Activated T-helper 2 cell treated with anti-CD3 and anti-CD28 coated beads, Interferon-gamma antibody, Interleukin-2, Interleukin-4, amounts not matched to agents 10 μg/mL and 5 μg/mL and 100 μg/mL, durations not matched to agents 14 hours and 24 hours and 36 hours (primary cell): ENCODE results near the gene RASA4. TPM values are rescaled to one million over a fixed set of nuclear protein-coding genes. Genes with fewer than 3 reads are reported as not detected.
"Not testable (repeated sequence)": the region's sequence is repeated elsewhere in the genome, so short reads cannot be mapped to it uniquely, and the experiment has no call there.

Experiments
- DNase-seq: peaks from one replicate; pipeline ENCODE4 v3.0.0; 2021; ENCODE audit warnings: low spot score
- H3K27ac Mint-ChIP-seq: one replicate; pipeline ENCODE4 v1.8.0; 2021; ENCODE audit warnings: mixed read lengths
- H3K27me3 Mint-ChIP-seq: one replicate; pipeline ENCODE4 v1.8.0; 2021; ENCODE audit warnings: low read depth, mixed read lengths
- H3K36me3 Mint-ChIP-seq: one replicate; pipeline ENCODE4 v1.8.0; 2021; ENCODE audit warnings: low read depth, mixed read lengths
- H3K4me1 Mint-ChIP-seq: one replicate; pipeline ENCODE4 v1.8.0; 2021; ENCODE audit warnings: low read depth, mixed read lengths
- H3K4me3 Mint-ChIP-seq: one replicate; pipeline ENCODE4 v1.8.0; 2021; ENCODE audit warnings: low read depth, mild to moderate bottlenecking, moderate library complexity, mixed read lengths
- H3K9me3 Mint-ChIP-seq: one replicate; pipeline ENCODE4 v1.8.0; 2021; ENCODE audit warnings: mixed read lengths
- intact Hi-C: fragments of 100-400 bp; cut with micrococcal nuclease; formaldehyde crosslinking; loops from one replicate; pipeline ENCODE4 v1.15.1; 2023
- total RNA-seq: library from RNA; stranded (reverse); gene quantifications from 2 replicates; pipeline ENCODE4 v1.2.3, GENCODE V29; 2022

The RASA4 gene
- total RNA-seq, 1 donor from 2014 or later = 45.5 TPM

DNA sequence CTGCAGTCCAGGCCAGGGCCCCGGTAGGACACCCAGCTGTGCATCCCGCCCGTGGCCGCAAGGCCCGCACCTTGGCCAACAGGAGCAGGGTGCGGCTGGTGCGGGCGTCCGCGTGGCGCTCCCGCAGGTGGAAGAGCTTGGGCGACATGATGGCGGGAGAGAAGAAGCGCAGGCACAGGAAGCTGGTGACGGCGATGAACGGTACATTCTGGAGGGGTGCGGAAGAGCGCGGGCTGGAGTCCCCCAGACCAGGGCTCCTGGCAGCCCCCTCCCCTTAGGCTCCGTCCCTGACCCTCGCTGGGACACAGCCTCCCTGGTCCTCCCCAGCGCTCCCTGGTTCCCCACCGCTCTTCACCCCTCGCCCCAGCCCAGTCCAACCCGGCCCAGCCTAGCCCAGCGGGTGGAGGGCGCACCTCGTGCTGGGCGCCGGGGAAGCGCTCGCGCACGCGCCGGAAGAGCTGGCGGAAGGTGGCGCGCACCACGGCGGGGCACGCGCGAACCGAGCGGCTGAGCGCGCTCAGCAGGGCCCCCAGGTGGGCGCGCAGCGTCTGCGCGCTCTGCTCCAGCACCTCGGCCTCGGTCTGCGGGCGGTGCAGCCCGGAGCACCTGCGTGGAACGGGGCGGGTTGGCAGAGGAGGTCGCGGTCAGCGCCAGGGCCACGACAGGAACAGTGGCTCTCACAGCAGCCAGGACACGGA, 22.8 kb downstream of the RASA4 start:
- H3K36me3 Mint-ChIP-seq, H3K27ac Mint-ChIP-seq, H3K4me3 Mint-ChIP-seq, H3K9me3 Mint-ChIP-seq, H3K27me3 Mint-ChIP-seq, H3K4me1 Mint-ChIP-seq, intact Hi-C loops, DNase-seq: not testable (repeated sequence)

DNA sequence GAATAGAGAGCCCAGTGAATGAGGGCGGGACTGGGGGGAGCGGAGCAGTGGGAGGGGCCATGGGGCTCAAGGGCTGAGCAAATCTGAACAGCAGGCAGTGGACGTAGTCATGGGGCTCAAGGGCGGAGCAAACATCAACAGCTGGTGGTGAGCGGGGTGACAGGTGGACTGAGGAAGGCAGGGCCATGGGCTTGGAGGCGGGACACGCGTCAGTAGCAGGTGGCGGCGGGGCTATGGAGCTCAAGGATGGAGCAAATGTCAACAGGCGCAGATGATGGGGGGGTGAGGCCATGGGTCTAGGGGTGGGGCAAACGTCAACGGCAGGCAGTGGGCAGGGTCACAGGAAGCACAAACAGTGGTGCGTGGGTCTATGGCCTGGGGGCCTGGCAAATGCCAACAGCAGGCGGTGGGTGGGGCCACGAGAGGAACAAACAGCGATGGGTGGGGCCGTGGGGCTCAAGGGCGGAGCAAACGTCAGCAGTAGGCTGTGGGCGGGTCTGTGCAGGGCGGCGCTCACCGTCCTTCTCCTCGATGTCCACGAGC, 24.0 kb downstream of the RASA4 start:
- intact Hi-C loops, H3K27me3 Mint-ChIP-seq, H3K36me3 Mint-ChIP-seq, H3K4me3 Mint-ChIP-seq, H3K4me1 Mint-ChIP-seq, H3K27ac Mint-ChIP-seq, H3K9me3 Mint-ChIP-seq, DNase-seq: not testable (repeated sequence)

DNA sequence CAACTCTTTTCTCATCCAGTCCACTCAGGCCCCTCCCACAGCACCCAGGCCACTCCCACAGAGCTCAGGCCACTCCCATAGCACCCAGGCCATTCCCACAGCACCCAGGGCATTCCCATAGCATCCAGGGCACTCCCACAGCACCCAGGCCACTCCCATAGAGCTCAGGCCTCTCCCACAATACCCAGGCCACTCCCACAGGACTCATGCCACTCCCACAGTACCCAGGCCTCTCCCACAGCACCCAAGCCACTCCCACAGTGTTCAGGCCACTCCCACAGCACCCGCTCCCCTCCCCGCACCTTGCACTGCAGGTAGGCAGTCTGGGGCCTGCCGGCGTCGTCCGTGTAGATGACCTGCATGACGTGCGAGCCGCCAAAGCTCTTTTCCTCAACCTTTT, 26.7 kb downstream of the RASA4 start:
- H3K36me3 Mint-ChIP-seq, H3K9me3 Mint-ChIP-seq, H3K27me3 Mint-ChIP-seq, intact Hi-C loops, H3K27ac Mint-ChIP-seq, H3K4me3 Mint-ChIP-seq, DNase-seq, H3K4me1 Mint-ChIP-seq: not testable (repeated sequence)

GRCh38 chr7:102583495-102583894, 33.1 kb downstream of the RASA4 start:
- DNase-seq, H3K36me3 Mint-ChIP-seq, H3K4me3 Mint-ChIP-seq, H3K27ac Mint-ChIP-seq, H3K27me3 Mint-ChIP-seq, H3K9me3 Mint-ChIP-seq, H3K4me1 Mint-ChIP-seq, intact Hi-C loops: not testable (repeated sequence)

DNA sequence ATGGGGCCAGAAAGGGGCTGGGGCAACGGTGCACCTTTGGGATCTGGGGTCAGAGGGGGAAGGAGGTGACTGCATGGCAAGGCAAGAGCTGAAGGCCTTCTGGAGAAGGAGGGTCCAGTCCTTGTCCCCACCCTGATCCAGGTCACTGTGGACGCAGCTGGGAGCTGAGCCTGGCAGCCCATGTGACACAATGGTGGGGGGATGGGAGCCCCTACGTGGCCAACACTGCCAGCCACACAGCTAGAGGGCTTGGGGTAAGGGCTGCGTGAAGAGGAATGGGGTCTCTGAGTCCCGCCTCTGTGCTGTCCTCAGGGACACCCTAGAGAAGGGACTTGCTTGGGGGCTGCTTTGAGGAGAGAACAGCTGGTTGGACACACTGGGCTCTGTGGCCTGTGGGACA, 34.8 kb downstream of the RASA4 start:
- H3K27me3 Mint-ChIP-seq, H3K4me3 Mint-ChIP-seq, intact Hi-C loops, H3K9me3 Mint-ChIP-seq, DNase-seq, H3K36me3 Mint-ChIP-seq, H3K4me1 Mint-ChIP-seq, H3K27ac Mint-ChIP-seq: not testable (repeated sequence)

DNA sequence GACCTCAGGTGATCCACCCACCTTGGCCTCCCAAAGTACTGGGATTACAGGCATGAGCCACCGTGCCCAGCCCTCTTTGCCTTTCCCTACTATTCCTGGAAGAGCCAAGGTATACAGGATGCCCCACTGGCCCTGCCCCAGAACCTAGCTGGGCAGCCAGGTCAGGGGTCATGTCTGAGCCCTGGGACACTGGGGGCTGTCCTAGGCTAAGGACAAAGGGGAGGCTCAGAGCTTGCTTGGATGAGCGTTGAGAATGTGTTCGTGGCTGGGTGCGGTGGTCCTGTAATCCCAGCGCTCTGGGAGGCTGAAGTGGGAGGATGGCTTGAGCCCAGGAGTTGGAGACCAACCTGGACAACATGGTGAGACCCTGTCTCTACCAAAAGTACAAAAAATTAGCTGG, 38.1 kb downstream of the RASA4 start:
- H3K4me3 Mint-ChIP-seq, H3K27me3 Mint-ChIP-seq, H3K36me3 Mint-ChIP-seq, H3K4me1 Mint-ChIP-seq, H3K9me3 Mint-ChIP-seq, DNase-seq, H3K27ac Mint-ChIP-seq, intact Hi-C loops: not testable (repeated sequence)

DNA sequence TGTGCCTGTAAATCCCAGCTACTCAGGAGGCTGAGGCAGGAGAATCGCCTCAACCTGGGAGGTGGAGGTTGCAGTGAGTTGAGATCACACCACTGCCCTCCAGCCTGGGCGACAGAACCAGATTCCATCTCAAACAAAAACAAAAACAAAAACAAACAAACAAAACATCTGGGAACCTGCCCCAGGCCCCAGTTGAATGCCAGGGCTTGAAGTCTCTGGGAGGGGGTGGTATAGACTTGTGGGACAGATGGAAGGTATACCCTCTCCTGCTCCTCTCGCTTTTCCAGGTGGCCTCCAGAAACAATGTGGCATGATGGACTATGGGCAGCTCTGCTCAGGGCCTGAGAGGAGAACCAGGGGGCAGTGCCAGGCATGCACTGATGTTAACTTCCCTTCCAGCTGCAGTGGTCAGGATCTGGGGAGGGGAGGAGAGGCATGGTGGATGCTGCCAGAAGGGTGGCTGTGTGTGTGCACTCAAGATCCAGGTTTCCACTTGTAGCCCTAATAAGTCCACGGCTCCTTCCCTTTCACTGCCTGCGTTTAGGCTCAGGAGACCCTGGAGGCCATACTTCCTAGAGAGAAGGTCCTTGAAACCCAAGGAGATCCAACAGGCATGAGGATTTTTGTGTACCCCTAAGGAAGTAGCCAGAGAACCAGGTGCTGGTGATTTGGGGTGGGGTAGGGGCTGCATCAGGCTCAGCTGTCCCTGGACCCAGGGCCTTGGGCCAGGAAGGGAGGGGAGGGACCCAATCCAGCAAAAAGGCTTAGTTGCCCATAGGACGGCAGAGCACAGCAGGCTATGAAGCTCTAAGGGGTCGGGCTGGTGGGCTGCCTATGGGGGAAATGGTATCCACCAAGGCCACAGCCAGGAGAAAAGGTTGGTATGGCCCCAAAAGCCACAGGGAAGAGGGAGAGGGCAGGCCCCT, 39.0 kb downstream of the RASA4 start:
- DNase-seq, H3K27me3 Mint-ChIP-seq, H3K27ac Mint-ChIP-seq: not testable (repeated sequence)

GRCh38 chr7:102576363-102576762, 40.2 kb downstream of the RASA4 start:
- H3K4me3 Mint-ChIP-seq, H3K27ac Mint-ChIP-seq, H3K27me3 Mint-ChIP-seq, DNase-seq, H3K36me3 Mint-ChIP-seq, H3K4me1 Mint-ChIP-seq, H3K9me3 Mint-ChIP-seq, intact Hi-C loops: not testable (repeated sequence)

More for the DNA sequence above, 39.0 kb downstream of the RASA4 start:
- H3K36me3 Mint-ChIP-seq, H3K9me3 Mint-ChIP-seq, intact Hi-C loops, H3K4me3 Mint-ChIP-seq, H3K4me1 Mint-ChIP-seq: not testable (repeated sequence)

DNA sequence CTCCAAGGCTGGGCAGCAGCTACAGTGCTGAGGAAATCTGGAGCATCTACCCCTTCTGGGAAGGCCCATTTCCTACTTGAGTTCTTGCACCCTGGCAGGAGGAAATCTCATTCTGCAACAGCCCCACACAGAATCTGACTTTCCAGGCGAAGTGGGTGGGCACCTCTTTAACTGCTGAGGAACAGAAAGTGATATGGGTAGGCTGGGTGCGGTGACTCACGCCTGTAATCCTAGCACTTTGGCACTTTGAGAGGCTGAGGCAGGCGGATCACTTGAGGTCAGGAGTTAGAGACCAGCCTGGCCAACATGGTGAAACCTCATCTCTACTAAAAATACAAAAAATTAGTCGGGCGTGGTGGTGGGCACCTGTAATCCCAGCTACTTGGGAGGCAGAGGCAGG, 41.9 kb downstream of the RASA4 start:
- DNase-seq, H3K9me3 Mint-ChIP-seq, H3K4me3 Mint-ChIP-seq, H3K36me3 Mint-ChIP-seq, intact Hi-C loops, H3K27me3 Mint-ChIP-seq, H3K27ac Mint-ChIP-seq, H3K4me1 Mint-ChIP-seq: not testable (repeated sequence)

- Mint-ChIP-seq H3K4me3 (peak within 1 kb of the TSS; percentile 90), H3K27ac (peak within 1 kb of the TSS; percentile 88)
- peak; percentile 100 for DNase-seq
- intact Hi-C loops, H3K36me3 Mint-ChIP-seq, H3K4me1 Mint-ChIP-seq, H3K9me3 Mint-ChIP-seq, H3K27me3 Mint-ChIP-seq: not testable (repeated sequence)
Measured at GRCh38 chr7:102572261-102573239, 44.0 kb downstream of the RASA4 start, which contains the start of gene POLR2J3. Gene POLR2J3 (minus strand): TSS chr7:102572583. CDS start chr7:102572521, 62 bp downstream.

- H3K4me3 Mint-ChIP-seq, H3K27ac Mint-ChIP-seq, H3K36me3 Mint-ChIP-seq, H3K4me1 Mint-ChIP-seq, intact Hi-C loops, H3K9me3 Mint-ChIP-seq, H3K27me3 Mint-ChIP-seq, DNase-seq: not testable (repeated sequence)
Measured at GRCh38 chr7:102568620-102569019, 47.9 kb downstream of the RASA4 start.

DNA sequence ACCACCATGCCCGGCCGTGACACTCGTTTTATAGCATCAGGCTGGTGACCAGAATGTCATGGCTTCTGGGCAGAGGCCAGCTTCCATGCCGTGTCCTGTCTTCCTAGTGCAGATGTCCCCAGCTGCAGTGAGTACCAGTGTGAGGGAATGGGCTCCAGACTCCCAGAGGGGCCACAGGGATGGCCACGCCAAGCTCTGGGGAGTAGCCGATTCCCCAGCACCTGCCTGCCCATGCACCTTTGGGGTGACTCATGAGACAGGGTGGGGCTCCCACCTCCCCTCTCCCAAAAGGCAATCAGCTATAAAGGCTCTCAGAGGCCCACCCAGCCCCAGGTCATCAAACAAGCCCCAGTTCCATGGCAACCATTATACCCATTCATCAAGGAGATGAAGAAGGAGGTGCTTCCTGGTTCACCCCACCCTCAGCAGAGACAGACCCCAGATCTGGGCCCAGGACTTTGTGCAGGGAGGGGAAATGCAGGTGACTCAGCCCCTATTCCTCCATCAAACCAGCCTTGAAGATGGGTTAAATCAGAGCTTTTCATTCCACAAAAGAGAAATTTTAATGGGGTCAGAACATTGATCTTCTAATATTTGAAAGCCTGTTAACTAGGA, 65.6 kb downstream of the RASA4 start, which contains the start of gene SPDYE2:
TSS of gene SPDYE2 (plus strand) at position 419 of the 615 bp plus-strand sequence. CDS start 2,030 bp downstream, outside the sequence.
- H3K4me1 Mint-ChIP-seq, H3K36me3 Mint-ChIP-seq, H3K27me3 Mint-ChIP-seq, H3K9me3 Mint-ChIP-seq, intact Hi-C loops, DNase-seq, H3K27ac Mint-ChIP-seq, H3K4me3 Mint-ChIP-seq: not testable (repeated sequence)
